Measurements from ENCODE around the gene NRXN3. TPM values are rescaled to one million over a fixed set of nuclear protein-coding genes. Genes with fewer than 3 reads are reported as not detected.

Gene NRXN3
- total RNA-seq, 1 experiment from 2014 or later = 1.1 TPM

DNA sequence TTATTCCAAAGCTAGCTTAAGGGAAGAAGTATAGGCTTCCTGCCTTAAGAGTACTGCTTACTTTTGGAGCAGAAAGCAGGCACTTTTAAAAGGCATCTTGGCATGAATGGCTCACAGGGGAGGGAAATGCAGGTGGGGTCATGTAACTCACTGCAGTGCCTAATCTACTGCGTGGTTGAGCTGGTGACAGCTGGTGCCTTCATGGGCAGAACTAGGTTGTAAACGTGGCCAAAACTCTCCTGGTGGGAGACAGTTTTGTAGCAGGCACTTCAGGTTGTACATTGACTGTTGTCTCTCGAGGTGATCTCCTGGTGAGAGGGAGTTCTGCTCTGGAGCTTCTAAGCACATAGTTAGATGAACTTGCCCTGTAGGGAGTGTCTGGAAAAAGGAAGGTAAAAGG lies 1078.6 kb downstream of the NRXN3 start:
- no peaks in the 10 kb centered on the region for H3K79me2 ChIP-seq (ENCODE audit: low read length)
- no peak overlapping the region for H3K9ac ChIP-seq (ENCODE audit: low read length)
- no peaks in the 10 kb centered on the region for H3K36me3 ChIP-seq (ENCODE audit: low read depth, low read length)
- POLR2A ChIA-PET (ENCODE audit: unreplicated experiment) = no interaction called here
- H3K4me1 ChIP-seq (ENCODE audit: insufficient read depth, low read length) = no peaks in the 10 kb centered on the region
- no peaks in the 10 kb centered on the region for H3F3A ChIP-seq (ENCODE audit: low read length, unreplicated experiment)
- no peak overlapping the region for H2AFZ ChIP-seq (ENCODE audit: low read length)
- H3K27ac ChIP-seq (ENCODE audit: low read length) = no peak overlapping the region
- no peak overlapping the region for H3K4me3 ChIP-seq (ENCODE audit: low read length)
- H3K9me3 ChIP-seq (ENCODE audit: low read length) = no peaks in the 10 kb centered on the region
- H3K9me2 ChIP-seq (replicated peaks; ENCODE audit: low read length) = no peaks in the 10 kb centered on the region
- no TSS peak for BruUV-seq (replicated peaks)
- ATAC-seq (no peak), DNase-seq (no peak)
- H3K27me3 ChIP-seq (ENCODE audit: low read length) = no peaks in the 10 kb centered on the region
- H3K4me2 ChIP-seq (ENCODE audit: low read length) = no peak overlapping the region
- CTCF ChIA-PET = no interaction called here
- intact Hi-C loops (cut with micrococcal nuclease) = no loop called here
- no peak for TF ChIP-seq EZH2phosphoT487 (IDR thresholded peaks at IDR 0.05; ENCODE audit: borderline replicate concordance, low read length)
- TF ChIP-seq EZH2 (IDR thresholded peaks at IDR 0.05; ENCODE audit: low read length, unreplicated experiment) = no peak
- TF ChIP-seq, protein P1, sequence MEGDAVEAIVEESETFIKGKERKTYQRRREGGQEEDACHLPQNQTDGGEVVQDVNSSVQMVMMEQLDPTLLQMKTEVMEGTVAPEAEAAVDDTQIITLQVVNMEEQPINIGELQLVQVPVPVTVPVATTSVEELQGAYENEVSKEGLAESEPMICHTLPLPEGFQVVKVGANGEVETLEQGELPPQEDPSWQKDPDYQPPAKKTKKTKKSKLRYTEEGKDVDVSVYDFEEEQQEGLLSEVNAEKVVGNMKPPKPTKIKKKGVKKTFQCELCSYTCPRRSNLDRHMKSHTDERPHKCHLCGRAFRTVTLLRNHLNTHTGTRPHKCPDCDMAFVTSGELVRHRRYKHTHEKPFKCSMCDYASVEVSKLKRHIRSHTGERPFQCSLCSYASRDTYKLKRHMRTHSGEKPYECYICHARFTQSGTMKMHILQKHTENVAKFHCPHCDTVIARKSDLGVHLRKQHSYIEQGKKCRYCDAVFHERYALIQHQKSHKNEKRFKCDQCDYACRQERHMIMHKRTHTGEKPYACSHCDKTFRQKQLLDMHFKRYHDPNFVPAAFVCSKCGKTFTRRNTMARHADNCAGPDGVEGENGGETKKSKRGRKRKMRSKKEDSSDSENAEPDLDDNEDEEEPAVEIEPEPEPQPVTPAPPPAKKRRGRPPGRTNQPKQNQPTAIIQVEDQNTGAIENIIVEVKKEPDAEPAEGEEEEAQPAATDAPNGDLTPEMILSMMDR (conservative IDR thresholded peaks at IDR 0.05; ENCODE audit: low read depth, low read length) = no peak
- H4K20me1 ChIP-seq (ENCODE audit: low read length) = no peaks in the 10 kb centered on the region

DNA sequence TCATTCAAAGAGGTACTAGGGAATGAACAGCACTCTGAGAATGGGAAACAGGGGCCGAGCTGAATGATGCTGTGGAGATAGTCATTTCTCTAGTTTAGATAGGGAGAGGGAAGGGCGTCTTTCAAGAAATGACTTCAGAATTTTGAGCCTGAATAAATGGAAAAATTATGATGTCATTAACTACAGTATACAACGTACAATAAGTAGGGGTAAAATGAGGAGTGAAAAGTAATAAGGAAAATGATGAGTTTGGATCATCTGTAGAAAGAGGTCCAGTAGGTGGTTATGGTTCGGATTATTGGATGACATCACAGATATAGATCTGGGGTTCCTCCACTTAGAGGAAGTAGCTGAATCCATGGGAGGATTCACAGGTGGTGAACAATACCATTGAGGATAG lies 1081.1 kb downstream of the NRXN3 start:
- Histone ChIP-seq H3K27ac (ENCODE audit: low read length) (no peak overlapping the region), H2AFZ (ENCODE audit: low read length) (no peak overlapping the region), H3K4me3 (ENCODE audit: low read length) (no peak overlapping the region), H3K9ac (ENCODE audit: low read length) (no peak overlapping the region), H4K20me1 (ENCODE audit: low read length) (no peaks in the 10 kb centered on the region), H3K9me2 (replicated peaks; ENCODE audit: low read length) (no peaks in the 10 kb centered on the region), H3F3A (ENCODE audit: low read length, unreplicated experiment) (no peaks in the 10 kb centered on the region), H3K79me2 (ENCODE audit: low read length) (no peaks in the 10 kb centered on the region), H3K27me3 (ENCODE audit: low read length) (no peaks in the 10 kb centered on the region), H3K4me2 (ENCODE audit: low read length) (no peak overlapping the region), H3K4me1 (ENCODE audit: insufficient read depth, low read length) (no peaks in the 10 kb centered on the region), H3K36me3 (ENCODE audit: low read depth, low read length) (no peaks in the 10 kb centered on the region), H3K9me3 (ENCODE audit: low read length) (no peaks in the 10 kb centered on the region)
- ChIA-PET CTCF (no interaction called here), POLR2A (ENCODE audit: unreplicated experiment) (no interaction called here)
- no peak for DNase-seq
- TF ChIP-seq, protein P1 (conservative IDR thresholded peaks at IDR 0.05; ENCODE audit: low read depth, low read length) = no peak
- TF ChIP-seq EZH2 (IDR thresholded peaks at IDR 0.05; ENCODE audit: low read length, unreplicated experiment) = no peak
- TF ChIP-seq EZH2phosphoT487 (IDR thresholded peaks at IDR 0.05; ENCODE audit: borderline replicate concordance, low read length) = no peak
- ATAC-seq = no peak
- intact Hi-C loops (cut with micrococcal nuclease) = no loop called here
- no TSS peak for BruUV-seq (replicated peaks)

DNA sequence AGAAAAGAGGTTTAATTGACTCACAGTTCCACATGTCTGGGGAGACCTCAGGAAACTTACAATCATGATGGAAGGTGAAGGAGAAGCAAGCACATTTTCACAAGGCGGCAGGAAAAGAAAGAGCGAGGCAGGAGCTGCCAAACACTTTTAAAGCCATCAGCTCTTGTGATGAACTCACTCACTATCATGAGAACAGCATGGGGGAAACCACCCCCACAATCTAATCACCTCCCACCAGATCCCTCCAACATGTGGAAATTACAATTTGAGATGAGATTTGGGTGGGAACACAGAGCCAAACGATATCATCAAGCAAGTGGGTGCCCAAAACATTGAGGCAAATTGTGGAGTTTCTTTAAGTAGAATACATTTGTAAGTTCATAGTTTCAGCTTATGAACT lies 1083.4 kb downstream of the NRXN3 start:
- H3K36me3 ChIP-seq (ENCODE audit: low read depth, low read length) = no peaks in the 10 kb centered on the region
- no peak for ATAC-seq
- H4K20me1 ChIP-seq (ENCODE audit: low read length) = no peaks in the 10 kb centered on the region
- no peak for DNase-seq
- ChIA-PET CTCF (no interaction called here), POLR2A (ENCODE audit: unreplicated experiment) (no interaction called here)
- TF ChIP-seq EZH2phosphoT487 (IDR thresholded peaks at IDR 0.05; ENCODE audit: borderline replicate concordance, low read length) (no peak), EZH2 (IDR thresholded peaks at IDR 0.05; ENCODE audit: low read length, unreplicated experiment) (no peak)
- TF ChIP-seq, protein P1 (conservative IDR thresholded peaks at IDR 0.05; ENCODE audit: low read depth, low read length) = no peak
- BruUV-seq (replicated peaks) = no TSS peak
- no peaks in the 10 kb centered on the region for H3K4me1 ChIP-seq (ENCODE audit: insufficient read depth, low read length)
- no peak overlapping the region for H3K4me3 ChIP-seq (ENCODE audit: low read length)
- no peaks in the 10 kb centered on the region for H3F3A ChIP-seq (ENCODE audit: low read length, unreplicated experiment)
- no peaks in the 10 kb centered on the region for H3K9me2 ChIP-seq (replicated peaks; ENCODE audit: low read length)
- H3K9ac ChIP-seq (ENCODE audit: low read length) = no peak overlapping the region
- H3K4me2 ChIP-seq (ENCODE audit: low read length) = no peak overlapping the region
- no peak overlapping the region for H3K27ac ChIP-seq (ENCODE audit: low read length)
- no peaks in the 10 kb centered on the region for H3K9me3 ChIP-seq (ENCODE audit: low read length)
- no peaks in the 10 kb centered on the region for H3K79me2 ChIP-seq (ENCODE audit: low read length)
- intact Hi-C loops (cut with micrococcal nuclease) = no loop called here
- H2AFZ ChIP-seq (ENCODE audit: low read length) = no peak overlapping the region
- H3K27me3 ChIP-seq (ENCODE audit: low read length) = no peaks in the 10 kb centered on the region
